ENCODE measurements around the gene NEK11. TPM values are rescaled to one million over a fixed set of nuclear protein-coding genes. Genes with fewer than 3 reads are reported as not detected.

Gene NEK11
- total RNA-seq, 1 donor from 2014 or later, result 9.6 TPM

DNA sequence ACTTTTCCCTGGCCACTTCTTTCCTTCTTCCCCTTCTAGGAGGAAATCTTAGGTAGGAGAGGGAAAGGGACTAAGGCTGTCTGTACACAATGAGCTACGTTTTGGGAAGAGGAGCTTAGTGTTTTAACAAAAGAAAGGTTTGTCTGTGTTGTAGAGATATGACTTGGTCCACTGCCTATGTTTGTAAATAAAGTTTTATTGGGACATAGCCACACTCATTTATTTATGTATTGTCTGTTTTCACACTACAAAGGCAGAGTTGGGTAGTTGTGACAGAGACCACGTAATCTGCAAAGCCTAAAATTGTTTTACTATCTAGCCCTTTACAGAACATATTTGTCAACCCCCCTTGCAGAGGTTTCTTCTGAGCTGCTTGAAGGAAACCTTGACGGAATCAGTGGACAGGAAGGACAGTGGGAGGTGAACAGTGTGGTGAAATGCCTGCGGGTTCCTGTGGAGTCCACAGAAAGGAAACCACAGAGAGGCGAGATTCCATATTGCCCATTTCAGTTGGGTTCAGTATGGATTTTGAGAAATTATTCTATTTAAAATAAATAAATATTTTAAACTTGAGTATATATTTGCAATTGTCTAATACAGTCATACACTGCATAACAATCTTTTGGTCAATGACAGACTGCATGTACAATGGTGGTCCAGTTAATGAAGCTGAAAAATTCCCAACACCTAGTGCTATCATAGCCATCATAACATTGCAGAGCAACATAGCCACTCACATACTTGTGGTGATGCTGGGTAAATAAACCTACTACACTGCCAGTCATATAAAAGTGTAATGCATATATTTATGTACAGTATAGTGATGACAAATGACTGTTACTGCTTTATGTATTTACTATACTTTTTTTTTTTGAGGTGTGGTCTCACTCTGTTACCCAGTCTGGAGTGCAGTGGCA, 197.0 kb downstream of the NEK11 start:
- peaks cover 14% of the 10 kb centered on the region for H3K4me1 Mint-ChIP-seq (ENCODE audit: unreplicated experiment)
- H3K36me3 Mint-ChIP-seq (ENCODE audit: low read depth, unreplicated experiment), result no peaks in the 10 kb centered on the region
- no peaks in the 10 kb centered on the region for H3K9me3 Mint-ChIP-seq (ENCODE audit: unreplicated experiment)
- no peak overlapping the region for H3K27ac Mint-ChIP-seq (ENCODE audit: unreplicated experiment)
- H3K27me3 Mint-ChIP-seq (ENCODE audit: unreplicated experiment), result no peaks in the 10 kb centered on the region
- H3K4me3 Mint-ChIP-seq (ENCODE audit: unreplicated experiment), result no peak overlapping the region
- DNase-seq (ENCODE audit: low spot score), result no peak
- TF ChIP-seq CTCF (IDR thresholded peaks at IDR 0.05; ENCODE audit: unreplicated experiment), result no peak

DNA sequence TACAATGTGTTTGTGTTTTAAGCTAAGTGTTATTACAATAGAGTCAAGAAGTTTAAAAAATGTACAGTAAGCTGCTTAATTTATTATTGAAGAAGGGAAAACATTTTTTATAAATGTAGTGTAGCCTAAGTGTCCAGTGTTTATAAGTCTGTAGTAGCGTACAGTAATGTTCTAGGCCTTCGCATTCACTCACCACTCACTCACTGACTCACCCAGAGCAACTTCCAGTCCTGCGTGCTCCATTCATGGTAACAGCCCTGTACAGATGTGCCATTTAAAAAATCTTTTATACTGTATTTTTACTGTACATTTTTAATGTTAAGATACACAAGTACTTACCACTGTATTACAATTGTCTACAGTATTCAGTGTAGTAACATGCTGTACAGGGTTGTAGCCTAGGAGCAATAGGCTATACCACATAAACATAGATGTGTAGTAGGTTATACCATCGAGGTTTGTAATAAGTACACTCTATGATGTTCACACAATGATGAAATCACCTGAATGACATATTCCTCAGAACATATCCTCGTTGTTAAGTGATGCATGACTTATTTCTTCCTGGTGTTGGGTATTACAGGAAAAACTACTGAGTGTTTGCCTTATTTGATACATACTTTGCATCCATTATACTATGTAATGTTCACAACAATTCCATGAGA, 198.3 kb downstream of the NEK11 start:
- H3K9me3 Mint-ChIP-seq (ENCODE audit: unreplicated experiment), result no peaks in the 10 kb centered on the region
- H3K36me3 Mint-ChIP-seq (ENCODE audit: low read depth, unreplicated experiment), result no peaks in the 10 kb centered on the region
- H3K27me3 Mint-ChIP-seq (ENCODE audit: unreplicated experiment), result no peaks in the 10 kb centered on the region
- H3K4me3 Mint-ChIP-seq (ENCODE audit: unreplicated experiment), result no peak overlapping the region
- DNase-seq (ENCODE audit: low spot score), result no peak
- H3K4me1 Mint-ChIP-seq (ENCODE audit: unreplicated experiment), result peaks cover 14% of the 10 kb centered on the region
- TF ChIP-seq CTCF (IDR thresholded peaks at IDR 0.05; ENCODE audit: unreplicated experiment), result no peak
- H3K27ac Mint-ChIP-seq (ENCODE audit: unreplicated experiment), result no peak overlapping the region

GRCh38 chr3:131228522-131228921, 201.8 kb downstream of the NEK11 start:
- DNase-seq (ENCODE audit: low spot score), result no peak
- H3K27me3 Mint-ChIP-seq (ENCODE audit: unreplicated experiment), result no peaks in the 10 kb centered on the region
- no peak for TF ChIP-seq CTCF (IDR thresholded peaks at IDR 0.05; ENCODE audit: unreplicated experiment)
- peaks cover 15% of the 10 kb centered on the region for H3K4me1 Mint-ChIP-seq (ENCODE audit: unreplicated experiment)
- H3K27ac Mint-ChIP-seq (ENCODE audit: unreplicated experiment), result no peak overlapping the region
- no peaks in the 10 kb centered on the region for H3K9me3 Mint-ChIP-seq (ENCODE audit: unreplicated experiment)
- no peaks in the 10 kb centered on the region for H3K36me3 Mint-ChIP-seq (ENCODE audit: low read depth, unreplicated experiment)
- no peak overlapping the region for H3K4me3 Mint-ChIP-seq (ENCODE audit: unreplicated experiment)

DNA sequence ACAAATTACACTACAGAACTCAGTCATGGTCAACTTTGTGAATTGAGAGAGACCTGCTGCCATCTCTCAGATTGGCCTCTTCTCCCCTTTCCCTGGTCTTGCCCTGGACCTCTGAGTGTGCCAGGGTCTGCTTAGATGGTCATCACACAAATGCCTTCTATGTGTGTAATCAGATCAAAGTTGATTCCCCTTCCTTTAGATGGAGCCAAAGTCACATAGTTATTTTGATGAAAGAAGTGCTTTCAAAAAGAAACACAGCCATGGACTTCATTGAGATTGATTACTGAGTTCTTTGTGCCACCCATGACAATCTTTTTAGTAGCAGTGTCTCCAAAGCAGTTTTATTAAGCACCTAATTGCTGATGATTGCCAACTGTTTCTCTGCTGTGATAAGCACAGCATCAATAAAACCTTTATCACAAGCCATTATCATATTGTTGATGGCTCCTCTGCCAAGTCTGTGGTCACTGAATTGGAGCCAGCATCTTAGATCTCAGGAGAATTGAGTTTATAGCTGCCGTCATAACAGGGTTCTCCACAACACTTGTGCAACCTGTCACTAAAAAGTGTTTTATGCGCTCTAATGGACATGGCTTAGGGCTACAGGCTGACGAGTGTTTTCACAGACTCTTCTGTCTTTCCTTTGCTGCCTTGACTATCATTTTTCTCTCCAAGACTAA, 205.2 kb downstream of the NEK11 start:
- TF ChIP-seq CTCF (IDR thresholded peaks at IDR 0.05; ENCODE audit: unreplicated experiment), result no peak
- Mint-ChIP-seq H3K36me3 (ENCODE audit: low read depth, unreplicated experiment) (no peaks in the 10 kb centered on the region), H3K27me3 (ENCODE audit: unreplicated experiment) (no peaks in the 10 kb centered on the region), H3K4me1 (ENCODE audit: unreplicated experiment) (peaks cover 14% of the 10 kb centered on the region), H3K4me3 (ENCODE audit: unreplicated experiment) (no peak overlapping the region), H3K9me3 (ENCODE audit: unreplicated experiment) (no peaks in the 10 kb centered on the region), H3K27ac (ENCODE audit: unreplicated experiment) (no peak overlapping the region)
- DNase-seq (ENCODE audit: low spot score), result no peak

Data from endothelial cell (in vitro differentiated cells).